Stimulated activated naive CD8-positive, alpha-beta T cell treated with anti-CD3 and anti-CD28 coated beads, Interleukin-15, Interleukin-2, amounts not matched to agents 100 ng/mL and 50 ng/mL, for 24 hours (primary cell): ENCODE results near the gene SZRD1.
A peak's percentile ranks its signal among the peaks of the same experiment; 100 is the strongest.

Experiments
- H3K27ac Mint-ChIP-seq: one replicate; pipeline ENCODE4 v1.8.0; 2021; ENCODE audit warnings: mild to moderate bottlenecking, mixed read lengths
- H3K27me3 Mint-ChIP-seq: one replicate; pipeline ENCODE4 v1.8.0; 2021; ENCODE audit warnings: mixed read lengths
- H3K36me3 Mint-ChIP-seq: one replicate; pipeline ENCODE4 v1.8.0; 2021; ENCODE audit warnings: low read depth, mixed read lengths
- H3K4me1 Mint-ChIP-seq: one replicate; pipeline ENCODE4 v1.8.0; 2021; ENCODE audit warnings: low read depth, mixed read lengths
- H3K4me3 Mint-ChIP-seq: one replicate; pipeline ENCODE4 v1.8.0; 2021; ENCODE audit warnings: mild to moderate bottlenecking, mixed read lengths
- H3K9me3 Mint-ChIP-seq: one replicate; pipeline ENCODE4 v1.8.0; 2021; ENCODE audit warnings: mixed read lengths

The SZRD1 gene

GRCh38 chr1:16436946-16437474 is 70.0 kb downstream of the SZRD1 start, which contains the start of gene SPATA21:
TSS of gene SPATA21 (minus strand) at chr1:16437424. CDS start at chr1:16431371, 6,053 bp downstream.
- Mint-ChIP-seq H3K4me3 (no peak within 1 kb of the TSS), H3K27ac (peak within 1 kb of the TSS; percentile 40), H3K36me3 (no peaks in the 10 kb centered on the region), H3K9me3 (no peaks in the 10 kb centered on the region), H3K4me1 (peaks cover 21% of the 10 kb centered on the region), H3K27me3 (peaks cover 6% of the 10 kb centered on the region)

GRCh38 chr1:16438516-16438915 is 71.5 kb downstream of the SZRD1 start:
- no peak overlapping the region for H3K27ac Mint-ChIP-seq
- H3K36me3 Mint-ChIP-seq, result no peaks in the 10 kb centered on the region
- H3K4me1 Mint-ChIP-seq, result peaks cover 32% of the 10 kb centered on the region
- H3K27me3 Mint-ChIP-seq, result no peaks in the 10 kb centered on the region
- H3K9me3 Mint-ChIP-seq, result no peaks in the 10 kb centered on the region
- H3K4me3 Mint-ChIP-seq, result no peak overlapping the region

GRCh38 chr1:16438924-16439323 is 71.9 kb downstream of the SZRD1 start:
- no peak overlapping the region for H3K27ac Mint-ChIP-seq
- no peak overlapping the region for H3K4me3 Mint-ChIP-seq
- peaks cover 32% of the 10 kb centered on the region for H3K4me1 Mint-ChIP-seq
- H3K36me3 Mint-ChIP-seq, result peaks cover 2% of the 10 kb centered on the region
- no peaks in the 10 kb centered on the region for H3K9me3 Mint-ChIP-seq
- no peaks in the 10 kb centered on the region for H3K27me3 Mint-ChIP-seq

- H3K9me3 Mint-ChIP-seq, result no peaks in the 10 kb centered on the region
- H3K36me3 Mint-ChIP-seq, result peaks cover 9% of the 10 kb centered on the region
- peak overlapping the region; percentile 92 for H3K4me3 Mint-ChIP-seq
- H3K27me3 Mint-ChIP-seq, result no peaks in the 10 kb centered on the region
- peaks cover 30% of the 10 kb centered on the region for H3K4me1 Mint-ChIP-seq
- peak overlapping the region; percentile 85 for H3K27ac Mint-ChIP-seq
Observed at GRCh38 chr1:16440131-16440469, 73.1 kb downstream of the SZRD1 start.

GRCh38 chr1:16440470-16441281 is 73.6 kb downstream of the SZRD1 start, which contains the start of gene NECAP2:
TSS of gene NECAP2 (plus strand) at chr1:16440724. CDS start at chr1:16440762, 38 bp downstream.
- H3K27me3 Mint-ChIP-seq, result no peaks in the 10 kb centered on the region
- H3K4me3 Mint-ChIP-seq, result peak within 1 kb of the TSS; percentile 92
- peak within 1 kb of the TSS; percentile 85 for H3K27ac Mint-ChIP-seq
- H3K36me3 Mint-ChIP-seq, result peaks cover 12% of the 10 kb centered on the region
- H3K4me1 Mint-ChIP-seq, result peaks cover 28% of the 10 kb centered on the region
- no peaks in the 10 kb centered on the region for H3K9me3 Mint-ChIP-seq

GRCh38 chr1:16441282-16441665 is 74.2 kb downstream of the SZRD1 start:
- H3K27ac Mint-ChIP-seq, result peak overlapping the region; percentile 85
- peaks cover 28% of the 10 kb centered on the region for H3K4me1 Mint-ChIP-seq
- H3K9me3 Mint-ChIP-seq, result no peaks in the 10 kb centered on the region
- H3K36me3 Mint-ChIP-seq, result peaks cover 12% of the 10 kb centered on the region
- H3K4me3 Mint-ChIP-seq, result peak overlapping the region; percentile 92
- H3K27me3 Mint-ChIP-seq, result no peaks in the 10 kb centered on the region

- Mint-ChIP-seq H3K27ac (peak overlapping the region; percentile 85), H3K36me3 (peaks cover 16% of the 10 kb centered on the region), H3K9me3 (no peaks in the 10 kb centered on the region), H3K4me3 (peak overlapping the region; percentile 92), H3K4me1 (peaks cover 28% of the 10 kb centered on the region), H3K27me3 (no peaks in the 10 kb centered on the region)
Observed at GRCh38 chr1:16442265-16442664, 75.2 kb downstream of the SZRD1 start.

- Mint-ChIP-seq H3K36me3 (peaks cover 22% of the 10 kb centered on the region), H3K4me3 (peak overlapping the region; percentile 21), H3K4me1 (peaks cover 28% of the 10 kb centered on the region), H3K27me3 (no peaks in the 10 kb centered on the region), H3K9me3 (no peaks in the 10 kb centered on the region), H3K27ac (peak overlapping the region; percentile 39)
Observed at GRCh38 chr1:16442941-16443340, 75.9 kb downstream of the SZRD1 start.

- H3K27me3 Mint-ChIP-seq, result no peaks in the 10 kb centered on the region
- peaks cover 33% of the 10 kb centered on the region for H3K36me3 Mint-ChIP-seq
- H3K9me3 Mint-ChIP-seq, result no peaks in the 10 kb centered on the region
- H3K27ac Mint-ChIP-seq, result no peak overlapping the region
- no peak overlapping the region for H3K4me3 Mint-ChIP-seq
- peaks cover 31% of the 10 kb centered on the region for H3K4me1 Mint-ChIP-seq
Observed at GRCh38 chr1:16443975-16444770, 77.1 kb downstream of the SZRD1 start.

GRCh38 chr1:16445052-16445451 is 78.0 kb downstream of the SZRD1 start:
- Mint-ChIP-seq H3K27ac (no peak overlapping the region), H3K27me3 (no peaks in the 10 kb centered on the region), H3K9me3 (no peaks in the 10 kb centered on the region), H3K4me3 (no peak overlapping the region), H3K36me3 (peaks cover 42% of the 10 kb centered on the region), H3K4me1 (peaks cover 34% of the 10 kb centered on the region)

GRCh38 chr1:16446116-16446515 is 79.1 kb downstream of the SZRD1 start:
- no peak overlapping the region for H3K27ac Mint-ChIP-seq
- H3K9me3 Mint-ChIP-seq, result no peaks in the 10 kb centered on the region
- H3K4me3 Mint-ChIP-seq, result no peak overlapping the region
- peaks cover 51% of the 10 kb centered on the region for H3K36me3 Mint-ChIP-seq
- H3K4me1 Mint-ChIP-seq, result peaks cover 31% of the 10 kb centered on the region
- H3K27me3 Mint-ChIP-seq, result no peaks in the 10 kb centered on the region

- H3K4me1 Mint-ChIP-seq, result peaks cover 26% of the 10 kb centered on the region
- H3K27me3 Mint-ChIP-seq, result no peaks in the 10 kb centered on the region
- peaks cover 61% of the 10 kb centered on the region for H3K36me3 Mint-ChIP-seq
- H3K4me3 Mint-ChIP-seq, result no peak overlapping the region
- H3K9me3 Mint-ChIP-seq, result no peaks in the 10 kb centered on the region
- H3K27ac Mint-ChIP-seq, result no peak overlapping the region
Observed at GRCh38 chr1:16447641-16448040, 80.6 kb downstream of the SZRD1 start.
